NK-92 (cell line): ENCODE measurements around the gene SGMS1.
"Not testable (repeated sequence)": the region's sequence is repeated elsewhere in the genome, so short reads cannot be mapped to it uniquely, and the experiment has no call there.

Experiments
- DNase-seq: peaks from one replicate; lab custom pipeline; 2025; ENCODE audit not compliant: unreplicated experiment; lab: John Stamatoyannopoulos, UW

The SGMS1 gene

GRCh38 chr10:50623663-50624412 lies at the start of gene SGMS1:
Gene SGMS1 (minus strand): TSS chr10:50623956. CDS start chr10:50344114, 279,842 bp downstream.
- DNase-seq = no peak

DNA sequence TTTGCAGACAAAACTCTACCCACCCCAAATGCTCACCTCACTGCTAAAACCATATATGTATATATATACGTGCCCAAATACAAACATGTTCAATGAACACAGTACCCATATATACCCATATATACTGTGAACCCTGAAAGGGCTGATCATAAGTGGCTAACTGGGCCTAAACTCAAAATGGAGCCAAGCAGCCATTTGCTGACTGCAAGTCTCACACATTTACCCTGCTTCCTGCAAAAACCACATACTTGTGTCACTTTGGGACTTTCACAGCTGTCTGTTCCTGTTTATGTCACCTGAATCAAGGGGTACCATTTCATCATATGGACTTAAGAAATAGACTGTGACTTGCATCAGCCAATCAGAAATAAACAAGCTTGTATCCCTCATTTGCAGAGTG lies 48.4 kb upstream of the SGMS1 start:
- DNase-seq = not testable (repeated sequence)

DNA sequence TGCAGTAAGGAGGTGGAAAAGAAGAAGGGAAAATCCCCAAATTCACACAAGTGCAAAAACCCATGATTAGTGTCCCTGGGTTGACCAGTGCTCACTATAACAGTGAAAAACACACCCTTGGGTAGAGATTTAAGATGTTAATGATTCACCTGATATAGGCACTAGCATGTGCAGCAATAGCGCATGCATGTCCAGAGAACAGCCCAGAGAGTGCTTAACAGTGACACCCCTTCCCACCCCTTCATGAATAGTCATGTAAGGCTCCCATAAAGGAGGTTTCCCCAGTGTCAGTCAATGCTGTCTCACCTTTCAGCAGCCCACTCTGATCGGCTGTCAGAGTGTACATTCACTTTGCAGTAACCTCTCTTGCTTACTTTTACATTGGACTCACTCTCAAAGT lies 47.9 kb upstream of the SGMS1 start:
- not testable (repeated sequence) for DNase-seq

DNA sequence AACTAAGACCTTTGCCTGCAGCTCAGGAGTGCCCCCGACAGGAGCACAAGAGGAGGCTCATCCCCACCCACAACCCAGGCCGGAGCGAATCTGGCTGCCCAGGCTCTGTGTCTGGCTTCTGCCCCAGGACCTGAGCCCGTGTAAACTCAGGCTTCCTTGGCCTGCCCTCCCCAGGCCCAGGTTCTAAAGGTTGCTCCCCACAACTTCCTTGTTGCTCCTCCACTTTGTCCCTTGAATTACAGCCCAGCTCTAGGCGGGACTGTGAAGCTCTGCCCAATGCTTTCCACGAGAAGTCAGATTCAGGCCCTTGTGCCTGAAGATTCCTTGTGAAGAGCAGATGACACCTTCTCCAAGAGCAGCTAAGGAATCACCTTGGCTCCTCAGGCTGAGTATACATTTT lies 46.2 kb upstream of the SGMS1 start:
- not testable (repeated sequence) for DNase-seq

DNA sequence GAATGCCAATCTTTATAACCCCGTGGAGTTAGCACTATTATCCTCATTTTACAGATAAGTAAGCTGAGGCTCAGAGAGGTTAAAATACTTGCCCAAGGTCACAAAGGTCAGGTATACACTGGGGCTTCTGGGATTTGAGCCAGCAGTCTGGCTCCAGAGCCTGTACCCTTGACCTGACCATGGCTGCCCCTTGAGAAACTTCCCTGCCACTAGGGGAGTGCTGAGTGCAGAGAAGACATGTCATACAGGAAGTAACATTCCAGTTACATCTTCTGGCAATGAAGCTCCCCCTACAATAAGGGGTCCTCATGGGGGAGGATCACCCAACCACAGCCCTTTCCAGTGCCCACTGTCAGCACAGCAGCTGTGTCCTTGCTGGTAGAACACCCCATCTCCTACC lies 43.6 kb upstream of the SGMS1 start:
- not testable (repeated sequence) for DNase-seq

DNA sequence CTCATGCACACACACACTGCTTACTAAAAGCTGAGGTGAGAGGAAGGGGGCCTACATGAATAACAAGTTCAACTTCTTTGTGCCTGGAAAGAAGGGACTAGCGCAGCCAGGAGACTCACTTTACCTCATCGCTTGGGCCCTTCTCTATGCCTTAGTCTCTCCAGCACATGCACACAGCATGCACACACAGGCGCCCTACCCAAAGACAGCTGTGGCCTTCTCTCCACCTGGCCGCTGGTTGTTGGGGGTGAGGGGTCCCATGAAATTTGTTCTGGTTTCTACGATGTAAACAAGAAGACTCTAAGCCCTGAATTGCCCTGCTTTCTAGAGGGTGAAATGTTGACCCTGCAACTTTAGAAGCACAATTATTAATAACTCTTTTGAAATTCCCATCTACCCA lies 38.7 kb upstream of the SGMS1 start:
- DNase-seq = not testable (repeated sequence)

DNA sequence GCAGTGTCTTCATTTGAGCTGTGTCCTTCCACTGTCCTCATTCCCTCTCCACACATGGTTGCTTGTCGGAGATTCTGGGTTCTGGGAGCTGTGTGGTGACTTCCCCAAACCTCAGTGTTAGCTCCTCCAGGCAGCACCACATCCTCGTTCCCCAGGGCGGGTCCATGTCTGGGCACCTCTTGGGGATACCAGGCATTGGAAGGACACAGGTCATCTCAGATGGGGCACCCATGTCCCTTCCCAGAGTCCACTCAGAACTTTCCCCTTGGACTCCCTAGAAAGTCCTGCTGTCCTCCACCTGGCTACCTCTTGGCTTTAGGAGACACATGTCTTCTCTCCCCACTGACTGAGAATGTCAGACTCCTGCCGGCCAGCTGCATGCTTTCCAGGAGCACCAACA lies 37.8 kb upstream of the SGMS1 start:
- DNase-seq = not testable (repeated sequence)

DNA sequence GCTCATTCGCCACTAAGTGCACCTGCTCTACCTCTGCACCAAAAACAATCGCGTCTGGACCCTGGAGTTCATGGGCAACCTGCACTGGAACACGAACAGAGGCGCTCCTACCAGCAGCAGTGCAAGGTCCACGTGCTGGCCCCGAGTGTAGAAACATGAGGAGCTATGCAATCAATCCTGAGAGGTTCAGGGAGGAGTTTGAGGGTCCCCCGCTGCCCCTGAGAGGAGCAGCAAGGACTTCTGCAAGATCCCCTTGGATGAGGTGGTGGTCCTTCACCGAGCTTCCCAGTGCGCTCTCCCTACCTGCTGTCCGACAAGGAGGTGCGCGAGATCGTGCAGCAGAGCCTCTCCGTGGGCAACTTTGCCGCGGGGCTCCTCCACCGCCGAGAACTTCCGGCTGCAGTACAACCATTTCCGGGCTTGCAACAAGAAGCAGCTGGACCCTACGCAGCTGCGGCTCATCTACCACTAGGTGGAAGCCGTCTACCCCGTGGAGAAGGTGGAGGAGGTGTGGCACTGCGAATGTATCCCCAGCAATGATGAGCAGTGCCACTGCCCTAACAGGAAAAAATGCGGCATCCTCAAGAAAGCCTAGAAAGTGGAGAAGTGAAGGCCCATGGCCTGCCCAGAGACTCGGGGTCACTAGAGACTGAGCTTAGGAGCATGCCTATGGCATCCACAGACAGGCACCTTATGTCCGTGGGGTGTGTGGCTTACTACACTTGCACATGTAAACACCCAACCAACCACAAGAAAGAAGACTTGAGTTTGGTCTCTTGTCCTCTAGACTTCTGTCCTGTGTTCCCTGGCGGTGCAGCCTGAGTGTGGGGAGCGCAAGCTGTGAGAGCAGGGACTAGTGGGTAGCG lies 36.3 kb upstream of the SGMS1 start:
- DNase-seq = not testable (repeated sequence)

GRCh38 chr10:50659016-50659864 lies 35.5 kb upstream of the SGMS1 start:
- not testable (repeated sequence) for DNase-seq

- DNase-seq = no peak
Observed at GRCh38 chr10:50658165-50658564, 34.4 kb upstream of the SGMS1 start.

GRCh38 chr10:50653758-50654157 lies 30.0 kb upstream of the SGMS1 start:
- no peak for DNase-seq

GRCh38 chr10:50653142-50653541 lies 29.4 kb upstream of the SGMS1 start:
- no peak for DNase-seq

DNA sequence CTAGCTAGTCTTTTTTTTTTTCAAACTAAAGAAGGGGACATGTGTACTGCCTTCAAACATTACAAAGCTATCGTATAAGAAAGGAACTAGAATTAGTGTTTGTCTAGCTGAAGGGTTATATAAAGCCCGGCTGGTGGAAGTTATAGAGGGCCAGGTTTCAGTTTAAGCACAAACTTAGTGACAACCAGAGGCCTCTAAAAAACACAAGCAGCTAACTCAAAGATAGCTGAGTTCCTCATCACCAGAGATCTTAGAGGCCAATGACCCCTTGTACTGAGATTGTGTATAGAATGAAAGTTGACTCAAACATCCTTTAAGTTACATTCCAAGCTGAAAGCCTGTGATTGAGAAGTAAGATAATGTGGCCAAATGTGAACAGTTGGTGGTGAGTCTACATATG lies 28.1 kb upstream of the SGMS1 start:
- no peak for DNase-seq

GRCh38 chr10:50650481-50650880 lies 26.7 kb upstream of the SGMS1 start:
- DNase-seq = no peak

DNA sequence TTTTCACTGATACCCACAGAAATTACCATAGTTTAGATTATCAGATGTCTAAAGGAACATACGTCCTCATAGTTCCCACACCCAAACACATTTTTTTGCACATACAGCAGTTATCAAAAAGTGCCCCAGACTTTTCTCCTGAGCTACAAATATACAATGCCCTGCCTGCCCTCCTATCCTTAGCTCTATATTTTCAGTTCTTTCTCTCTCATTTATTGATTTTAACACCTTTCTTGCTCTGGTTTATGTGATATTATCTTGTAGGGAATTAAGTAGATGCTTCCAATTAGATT lies 25.1 kb upstream of the SGMS1 start:
- DNase-seq = no peak

DNA sequence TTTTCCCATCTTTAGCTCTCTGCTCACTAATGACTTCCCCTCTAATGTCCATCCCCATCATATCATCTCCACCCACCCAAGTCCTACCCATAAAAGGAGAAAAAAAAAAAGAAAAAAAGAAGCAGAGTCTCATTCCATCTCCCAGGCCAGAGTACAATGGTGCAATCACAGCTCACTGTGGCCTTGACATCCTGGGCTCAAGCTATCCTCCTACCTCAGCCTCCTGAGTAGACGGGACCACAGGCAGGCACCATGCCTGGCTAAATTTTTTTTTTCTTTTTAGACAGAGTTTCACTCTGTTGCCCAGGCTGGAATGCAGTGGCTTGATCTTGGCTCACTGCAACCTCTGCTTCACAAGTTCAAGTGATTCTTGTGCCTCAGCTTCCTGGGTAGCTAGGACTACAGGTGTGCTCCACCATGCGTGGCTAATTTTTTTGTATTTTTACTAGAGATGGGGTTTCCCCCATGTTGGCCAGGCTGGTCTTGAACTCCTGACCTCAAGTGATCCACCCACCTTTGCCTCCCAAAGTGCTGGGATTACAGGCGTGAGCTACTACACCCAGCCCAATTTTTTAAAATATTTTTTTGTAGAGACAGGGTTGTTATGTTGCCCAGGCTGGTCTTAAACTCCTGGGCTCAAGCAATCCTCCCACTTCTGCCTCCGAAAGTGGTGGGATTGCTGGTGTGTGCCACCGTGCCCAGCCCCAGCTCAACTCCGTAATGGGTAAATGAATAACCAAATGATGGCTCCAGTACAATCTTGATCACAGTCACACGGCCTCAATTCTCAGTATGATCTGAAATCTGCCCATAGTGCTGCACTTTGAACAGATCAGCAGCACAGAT lies 24.6 kb upstream of the SGMS1 start:
- DNase-seq = no peak

GRCh38 chr10:50647350-50647749 lies 23.6 kb upstream of the SGMS1 start:
- DNase-seq = not testable (repeated sequence)

DNA sequence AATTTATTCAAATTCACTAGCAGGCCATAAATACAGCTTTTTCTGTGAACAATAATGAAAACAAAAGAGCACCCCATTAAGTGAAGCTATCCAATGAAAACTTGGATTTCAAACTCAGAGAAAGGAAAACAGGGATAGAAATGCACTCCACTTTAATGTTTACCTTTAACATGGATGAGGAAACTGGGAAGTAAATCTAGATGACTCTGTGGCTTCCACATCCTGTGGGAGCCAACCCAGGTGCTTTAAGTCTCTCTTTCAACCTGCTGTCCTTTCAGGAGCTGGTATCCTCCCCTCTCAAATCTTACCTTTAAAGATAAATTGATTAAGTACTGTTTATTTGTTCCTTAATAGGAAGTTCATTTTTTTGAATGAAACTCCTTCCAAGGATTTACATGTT lies 21.5 kb upstream of the SGMS1 start:
- no peak for DNase-seq

DNA sequence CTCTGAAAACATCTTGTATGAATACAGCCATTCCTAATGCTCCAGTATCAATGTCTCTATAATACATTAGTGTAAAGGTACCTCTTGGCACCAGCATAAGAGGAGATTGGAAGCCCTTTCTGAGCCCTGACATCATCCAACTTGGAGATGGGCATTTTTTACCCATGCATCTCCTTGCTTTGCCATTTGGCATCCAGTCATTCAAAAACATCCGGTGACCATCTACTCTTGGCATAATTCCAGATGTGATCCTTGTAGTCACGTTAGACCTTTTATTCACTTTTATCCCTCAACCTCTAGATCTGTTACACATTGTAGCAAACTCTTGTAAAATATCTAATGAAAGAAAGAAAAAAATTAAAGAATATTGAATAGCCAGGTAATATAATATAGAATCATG lies 17.9 kb upstream of the SGMS1 start:
- no peak for DNase-seq

DNA sequence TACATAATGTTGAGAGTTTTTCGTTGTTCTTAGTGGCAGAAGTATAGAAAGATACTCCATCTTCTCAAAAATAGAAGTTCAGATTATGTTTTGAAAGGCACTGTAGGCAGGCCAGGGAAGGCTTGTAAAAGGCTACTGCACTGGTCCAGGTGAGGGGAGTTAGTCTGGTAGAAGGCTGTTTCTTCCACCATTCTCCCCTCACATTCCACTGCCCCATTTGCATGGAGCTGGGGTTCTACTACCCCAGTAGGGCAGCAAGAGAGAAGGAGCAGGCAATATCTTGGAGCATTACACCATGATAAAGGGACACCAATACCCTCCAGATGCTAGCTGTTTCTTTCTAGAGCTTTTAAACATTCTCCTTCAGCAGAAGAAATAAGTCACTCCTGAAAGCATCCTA lies 16.5 kb upstream of the SGMS1 start:
- no peak for DNase-seq
